Smooth muscle cell (in vitro differentiated cells): ENCODE data around the gene GTF2H2. TPM values are rescaled to one million over a fixed set of nuclear protein-coding genes. Genes with fewer than 3 reads are reported as not detected.
"Not testable (repeated sequence)": the region's sequence is repeated elsewhere in the genome, so short reads cannot be mapped to it uniquely, and the experiment has no call there.

Source experiments
- DNase-seq: peaks from one replicate; lab custom pipeline; 2025; ENCODE audit not compliant: unreplicated experiment; lab: John Stamatoyannopoulos, UW
- H2AFZ ChIP-seq: fragments of 200-600 bp; sonication (generic); 2 replicates; pipeline ENCODE4 v1.6.0; 2016; ENCODE audit warnings: antibody characterized with exemption, low read depth, mild to moderate bottlenecking
- H3F3A ChIP-seq: fragments of 200-600 bp; sonication (generic); 2 replicates; pipeline ENCODE4 v1.6.0; 2017; ENCODE audit warnings: antibody characterized with exemption, low read depth
- H3K27ac ChIP-seq: fragments of 200-600 bp; sonication (generic); 2 replicates; pipeline ENCODE4 v1.5.1; 2016; ENCODE audit warnings: low read depth, mild to moderate bottlenecking
- H3K27me3 ChIP-seq: fragments of 200-600 bp; sonication (generic); 2 replicates; pipeline ENCODE4 v1.6.1; 2016; ENCODE audit warnings: low read depth, mild to moderate bottlenecking
- H3K36me3 ChIP-seq: fragments of 200-600 bp; sonication (generic); 2 replicates; pipeline ENCODE4 v1.5.1; 2016; ENCODE audit warnings: low read depth
- H3K4me1 ChIP-seq: fragments of 200-600 bp; sonication (generic); 2 replicates; pipeline ENCODE4 v1.5.1; 2016; ENCODE audit warnings: low read depth
- H3K4me2 ChIP-seq: fragments of 200-600 bp; sonication (generic); 2 replicates; pipeline ENCODE4 v1.6.0; 2016; ENCODE audit warnings: mild to moderate bottlenecking
- H3K4me3 ChIP-seq: fragments of 200-600 bp; sonication (generic); 2 replicates; pipeline ENCODE4 v1.5.1; 2016; ENCODE audit warnings: mild to moderate bottlenecking
- H3K79me2 ChIP-seq: fragments of 200-600 bp; sonication (generic); 2 replicates; pipeline ENCODE4 v1.6.0; 2016; ENCODE audit warnings: low read depth, mild to moderate bottlenecking
- H3K9ac ChIP-seq: fragments of 200-600 bp; sonication (generic); 2 replicates; pipeline ENCODE4 v1.6.0; 2016; ENCODE audit warnings: low read depth
- H3K9me3 ChIP-seq: fragments of 200-600 bp; sonication (generic); replicated peaks from 2 replicates; pipeline ENCODE4 v1.5.1; 2016; ENCODE audit warnings: low read depth
- H4K20me1 ChIP-seq: fragments of 200-600 bp; sonication (generic); 2 replicates; pipeline ENCODE4 v1.6.0; 2016; ENCODE audit warnings: low read depth
- WGBS: methylation state at CpG from one replicate; pipeline ENCODE4 v1.1.7; 2016; ENCODE audit warnings: low lambda C conversion rate; 5-methylcytosine and 5-hydroxymethylcytosine counted together
- polyA plus RNA-seq: library from polyadenylated mRNA; unstranded; fragments of >200 nt; fragmentation: Nextera tagmentation; extraction: Ambion mirVana; gene quantifications from 2 replicates; pipeline ENCODE4 v1.2.1, GENCODE V29; 2016
- total RNA-seq: library from RNA; depleted of rRNA; stranded (reverse); fragments of >200 nt; gene quantifications from 2 replicates; pipeline ENCODE4 v1.2.3, GENCODE V29; 2014
- TF ChIP-seq, protein P1 (sequence below): fragments of 200-600 bp; sonication (generic); IDR thresholded peaks from 2 replicates; pipeline ENCODE4 v1.5.1; 2017; ENCODE audit warnings: borderline replicate concordance, mild to moderate bottlenecking, antibody characterized with exemption; ENCODE audit not compliant: insufficient read depth, poor library complexity, severe bottlenecking

Gene GTF2H2
- total and polyA plus RNA-seq, 2 experiments from 2014 or later: 21.0 to 42.8 TPM

DNA sequence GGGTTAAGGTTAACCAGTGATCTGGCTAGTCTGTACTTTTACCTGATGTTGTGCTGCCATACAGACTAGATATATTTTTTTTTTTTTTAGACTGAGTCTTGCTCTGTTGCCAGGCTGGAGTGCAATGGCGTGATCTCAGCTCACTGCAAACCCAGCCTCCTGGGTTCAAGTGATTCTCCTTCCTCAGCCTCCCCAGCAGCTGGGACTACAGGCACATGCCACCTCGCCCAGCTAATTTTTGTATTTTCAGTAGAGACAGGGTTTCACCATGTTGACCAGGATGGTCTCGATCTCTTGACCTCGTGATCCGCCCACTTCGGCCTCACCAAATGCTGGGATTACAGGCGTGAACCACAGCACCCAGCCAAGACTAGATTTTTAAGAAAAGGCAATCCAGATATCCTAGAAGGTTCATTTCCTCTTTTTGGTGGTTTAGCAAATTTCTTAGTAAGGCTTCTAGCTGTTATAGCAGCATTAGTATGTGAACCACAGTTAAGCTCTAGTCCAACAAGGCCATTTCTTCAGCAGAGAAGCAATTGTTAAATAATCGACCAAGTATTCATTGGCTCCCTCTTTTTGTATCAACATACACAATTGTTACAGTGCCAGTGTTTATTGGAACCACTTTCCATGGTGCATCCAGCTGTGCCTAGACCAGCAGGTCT, 42.1 kb downstream of the GTF2H2 start, which contains the start of gene NAIP:
Gene NAIP, minus strand, starts transcription at position 51 of the 665 bp plus-strand sequence. CDS start 12,424 bp downstream, outside the sequence.
- H3K4me1 ChIP-seq, H3K27me3 ChIP-seq, H3K36me3 ChIP-seq, H3K4me3 ChIP-seq, DNase-seq, H3K4me2 ChIP-seq, H3K9ac ChIP-seq, H3F3A ChIP-seq, H3K27ac ChIP-seq, H2AFZ ChIP-seq, H3K9me3 ChIP-seq, H3K79me2 ChIP-seq, H4K20me1 ChIP-seq: not testable (repeated sequence)
- 100% methylated on average over 6 of the region's 8 CpGs for WGBS

- H4K20me1 ChIP-seq, H3K79me2 ChIP-seq, H3K9ac ChIP-seq, H3K27me3 ChIP-seq, DNase-seq, H3K36me3 ChIP-seq, H3K27ac ChIP-seq, H2AFZ ChIP-seq, H3K9me3 ChIP-seq, H3K4me1 ChIP-seq, H3F3A ChIP-seq, H3K4me3 ChIP-seq, H3K4me2 ChIP-seq: not testable (repeated sequence)
- WGBS: no CpG with 5 or more reads among the region's 6 CpGs
These were observed 46.8 kb downstream of the GTF2H2 start for GRCh38 chr5:71020643-71021042.

- not testable (repeated sequence) for H3K4me1 ChIP-seq, H3F3A ChIP-seq, H3K36me3 ChIP-seq, H3K4me2 ChIP-seq, H3K79me2 ChIP-seq, H3K27me3 ChIP-seq, H4K20me1 ChIP-seq, DNase-seq, H3K9me3 ChIP-seq, H3K9ac ChIP-seq, H2AFZ ChIP-seq, H3K4me3 ChIP-seq, H3K27ac ChIP-seq
- WGBS: no CpG with 5 or more reads among the region's 6 CpGs
These were observed 49.0 kb downstream of the GTF2H2 start for GRCh38 chr5:71018376-71019005.

DNA sequence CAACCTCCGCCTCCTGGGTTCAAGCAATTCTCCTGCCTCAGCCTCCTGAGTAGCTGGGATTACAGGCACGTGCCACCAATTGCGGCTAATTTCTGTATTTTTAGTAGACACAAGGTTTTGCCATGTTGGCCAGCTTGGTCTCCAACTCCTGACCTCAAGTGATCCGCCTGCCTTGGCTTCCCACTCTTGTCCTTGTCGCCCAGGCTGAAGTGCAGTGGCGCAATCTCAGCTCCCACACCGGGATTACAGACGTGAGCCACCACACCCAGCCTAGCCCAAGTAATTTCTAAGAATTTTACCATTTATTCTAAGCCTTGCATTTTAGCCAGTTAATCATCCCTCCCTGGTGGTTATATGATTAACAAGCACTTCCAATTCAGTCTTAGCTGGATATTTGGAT, 53.3 kb downstream of the GTF2H2 start:
- TF ChIP-seq, protein P1, sequence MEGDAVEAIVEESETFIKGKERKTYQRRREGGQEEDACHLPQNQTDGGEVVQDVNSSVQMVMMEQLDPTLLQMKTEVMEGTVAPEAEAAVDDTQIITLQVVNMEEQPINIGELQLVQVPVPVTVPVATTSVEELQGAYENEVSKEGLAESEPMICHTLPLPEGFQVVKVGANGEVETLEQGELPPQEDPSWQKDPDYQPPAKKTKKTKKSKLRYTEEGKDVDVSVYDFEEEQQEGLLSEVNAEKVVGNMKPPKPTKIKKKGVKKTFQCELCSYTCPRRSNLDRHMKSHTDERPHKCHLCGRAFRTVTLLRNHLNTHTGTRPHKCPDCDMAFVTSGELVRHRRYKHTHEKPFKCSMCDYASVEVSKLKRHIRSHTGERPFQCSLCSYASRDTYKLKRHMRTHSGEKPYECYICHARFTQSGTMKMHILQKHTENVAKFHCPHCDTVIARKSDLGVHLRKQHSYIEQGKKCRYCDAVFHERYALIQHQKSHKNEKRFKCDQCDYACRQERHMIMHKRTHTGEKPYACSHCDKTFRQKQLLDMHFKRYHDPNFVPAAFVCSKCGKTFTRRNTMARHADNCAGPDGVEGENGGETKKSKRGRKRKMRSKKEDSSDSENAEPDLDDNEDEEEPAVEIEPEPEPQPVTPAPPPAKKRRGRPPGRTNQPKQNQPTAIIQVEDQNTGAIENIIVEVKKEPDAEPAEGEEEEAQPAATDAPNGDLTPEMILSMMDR: no peak
- H3K9me3 ChIP-seq: no peaks in the 10 kb centered on the region
- no peaks in the 10 kb centered on the region for H3F3A ChIP-seq
- WGBS: 92% methylated on average over 8 of the region's 8 CpGs
- no peak overlapping the region for H2AFZ ChIP-seq
- H3K4me1 ChIP-seq: no peaks in the 10 kb centered on the region
- no peaks in the 10 kb centered on the region for H4K20me1 ChIP-seq
- H3K27ac ChIP-seq: no peak overlapping the region
- H3K9ac ChIP-seq: no peak overlapping the region
- DNase-seq: no peak
- H3K27me3 ChIP-seq: no peaks in the 10 kb centered on the region
- no peaks in the 10 kb centered on the region for H3K79me2 ChIP-seq
- H3K4me3 ChIP-seq: no peak overlapping the region
- H3K4me2 ChIP-seq: no peak overlapping the region
- no peaks in the 10 kb centered on the region for H3K36me3 ChIP-seq

DNA sequence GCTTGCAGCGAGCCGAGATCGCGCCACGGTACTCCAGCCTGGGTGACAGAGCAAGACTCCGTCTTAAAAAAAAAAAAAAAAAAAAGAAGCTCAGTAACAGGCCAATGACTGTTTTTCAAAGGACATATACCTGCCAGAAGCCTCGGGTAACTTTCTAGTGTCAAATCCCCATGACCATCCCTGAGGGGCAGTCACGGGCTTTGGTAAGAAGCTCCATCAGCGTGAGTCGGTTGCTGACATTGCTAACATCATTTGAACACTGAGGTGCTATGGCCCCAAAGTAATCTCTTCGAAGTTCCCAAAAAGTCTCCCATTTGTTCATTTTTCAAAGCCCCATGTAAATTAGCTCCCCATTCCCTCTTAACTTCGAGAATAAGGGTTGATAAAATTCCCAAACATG, 53.9 kb downstream of the GTF2H2 start:
- Histone ChIP-seq H3K27ac (no peak overlapping the region), H3K9me3 (no peaks in the 10 kb centered on the region), H4K20me1 (no peaks in the 10 kb centered on the region), H3F3A (no peaks in the 10 kb centered on the region), H3K4me1 (no peaks in the 10 kb centered on the region), H3K9ac (no peak overlapping the region), H3K79me2 (no peaks in the 10 kb centered on the region), H3K27me3 (no peaks in the 10 kb centered on the region), H2AFZ (no peak overlapping the region), H3K36me3 (no peaks in the 10 kb centered on the region), H3K4me3 (no peak overlapping the region), H3K4me2 (no peak overlapping the region)
- WGBS: 87% methylated on average over 12 of the region's 12 CpGs
- DNase-seq: no peak
- TF ChIP-seq, protein P1: no peak
